ENCODE results near the gene TMEM214. TPM values are rescaled to one million over a fixed set of nuclear protein-coding genes. Genes with fewer than 3 reads are reported as not detected.

The TMEM214 gene
- total RNA-seq, 1 experiment from 2014 or later = 85.0 TPM

GRCh38 chr2:27082773-27083409, 50.1 kb downstream of the TMEM214 start:
- CTCF ChIA-PET = interaction anchor here (1.0 to 2.1 kb wide), 3 partner anchors 11 to 33 kb away, joined by 4 to 19 read pairs (median 5); partner anchors contain the start of gene OST4
- POLR2A ChIA-PET = no interaction called here
- no peak overlapping the region for H3K27ac Mint-ChIP-seq (ENCODE audit: unreplicated experiment)
- no peak for DNase-seq
- no peak for TF ChIP-seq CTCF (IDR thresholded peaks at IDR 0.05; ENCODE audit: insufficient read depth in 1 of 2, low read depth in 1 of 2, low read length in 1 of 2, severe bottlenecking in 1 of 2, unreplicated experiment in 1 of 2)
- intact Hi-C loops (cut with micrococcal nuclease; ENCODE audit: unreplicated experiment) = no loop called here
- H3K36me3 ChIP-seq (ENCODE audit: control insufficient read depth, insufficient read depth, low read length) = no peaks in the 10 kb centered on the region
- no TSS peak for BruUV-seq (replicated peaks)
- no peaks in the 10 kb centered on the region for H3K9me3 Mint-ChIP-seq (ENCODE audit: unreplicated experiment)
- no peak overlapping the region for H3K4me3 Mint-ChIP-seq (ENCODE audit: unreplicated experiment)
- H3K4me3 ChIP-seq (ENCODE audit: low read depth, low read length) = no peak overlapping the region
- H3K4me1 Mint-ChIP-seq (ENCODE audit: low read depth, unreplicated experiment) = peaks cover 21% of the 10 kb centered on the region
- H3K27me3 Mint-ChIP-seq (ENCODE audit: insufficient read depth, unreplicated experiment) = peaks cover 2% of the 10 kb centered on the region
- H3K9me3 ChIP-seq = no peaks in the 10 kb centered on the region
- peaks cover 6% of the 10 kb centered on the region for H3K36me3 Mint-ChIP-seq (ENCODE audit: insufficient read depth, unreplicated experiment)
- H3K4me1 ChIP-seq = peaks cover 7% of the 10 kb centered on the region
- H3K27me3 ChIP-seq (replicated peaks; ENCODE audit: control insufficient read depth, insufficient read depth, low read length) = no peaks in the 10 kb centered on the region

GRCh38 chr2:27083410-27084296, 50.9 kb downstream of the TMEM214 start:
- no peaks in the 10 kb centered on the region for H3K36me3 ChIP-seq (ENCODE audit: control insufficient read depth, insufficient read depth, low read length)
- no peak overlapping the region for H3K4me3 Mint-ChIP-seq (ENCODE audit: unreplicated experiment)
- peaks cover 21% of the 10 kb centered on the region for H3K4me1 Mint-ChIP-seq (ENCODE audit: low read depth, unreplicated experiment)
- H3K27me3 Mint-ChIP-seq (ENCODE audit: insufficient read depth, unreplicated experiment) = no peaks in the 10 kb centered on the region
- intact Hi-C loops (cut with micrococcal nuclease; ENCODE audit: unreplicated experiment) = no loop called here
- no peaks in the 10 kb centered on the region for H3K9me3 ChIP-seq
- TF ChIP-seq CTCF (IDR thresholded peaks at IDR 0.05; ENCODE audit: insufficient read depth in 1 of 2, low read depth in 1 of 2, low read length in 1 of 2, severe bottlenecking in 1 of 2, unreplicated experiment in 1 of 2) = no peak
- DNase-seq = no peak
- H3K27me3 ChIP-seq (replicated peaks; ENCODE audit: control insufficient read depth, insufficient read depth, low read length) = no peaks in the 10 kb centered on the region
- H3K4me1 ChIP-seq = peaks cover 7% of the 10 kb centered on the region
- H3K4me3 ChIP-seq (ENCODE audit: low read depth, low read length) = no peak overlapping the region
- CTCF ChIA-PET = interaction anchor here (0.5 to 1.0 kb wide), 3 partner anchors 33 to 242 kb away, joined by 3 to 5 read pairs (median 4); no protein-coding TSS in a partner anchor
- peaks cover 6% of the 10 kb centered on the region for H3K36me3 Mint-ChIP-seq (ENCODE audit: insufficient read depth, unreplicated experiment)
- POLR2A ChIA-PET = interaction anchor here (0.8 kb wide), 1 partner anchor 12 kb away, joined by 3 read pairs; the partner anchor contains the start of gene OST4
- H3K27ac Mint-ChIP-seq (ENCODE audit: unreplicated experiment) = no peak overlapping the region
- no TSS peak for BruUV-seq (replicated peaks)
- no peaks in the 10 kb centered on the region for H3K9me3 Mint-ChIP-seq (ENCODE audit: unreplicated experiment)

- Histone ChIP-seq H3K27me3 (replicated peaks; ENCODE audit: control insufficient read depth, insufficient read depth, low read length) (no peaks in the 10 kb centered on the region), H3K36me3 (ENCODE audit: control insufficient read depth, insufficient read depth, low read length) (no peaks in the 10 kb centered on the region), H3K4me1 (peaks cover 7% of the 10 kb centered on the region), H3K4me3 (ENCODE audit: low read depth, low read length) (no peak overlapping the region), H3K9me3 (no peaks in the 10 kb centered on the region)
- H3K36me3 Mint-ChIP-seq (ENCODE audit: insufficient read depth, unreplicated experiment) = peaks cover 6% of the 10 kb centered on the region
- BruUV-seq (replicated peaks) = no TSS peak
- CTCF ChIA-PET = interaction anchor here (0.5 to 1.0 kb wide), 3 partner anchors 13 to 243 kb away, joined by 3 to 5 read pairs (median 3); partner anchors contain the start of gene OST4
- H3K4me1 Mint-ChIP-seq (ENCODE audit: low read depth, unreplicated experiment) = peaks cover 21% of the 10 kb centered on the region
- DNase-seq = no peak
- H3K9me3 Mint-ChIP-seq (ENCODE audit: unreplicated experiment) = no peaks in the 10 kb centered on the region
- no peaks in the 10 kb centered on the region for H3K27me3 Mint-ChIP-seq (ENCODE audit: insufficient read depth, unreplicated experiment)
- H3K4me3 Mint-ChIP-seq (ENCODE audit: unreplicated experiment) = no peak overlapping the region
- intact Hi-C loops (cut with micrococcal nuclease; ENCODE audit: unreplicated experiment) = loop anchor here (1.0 kb wide), 1 partner anchor 123 kb away; no protein-coding TSS in a partner anchor
- POLR2A ChIA-PET = no interaction called here
- no peak for TF ChIP-seq CTCF (IDR thresholded peaks at IDR 0.05; ENCODE audit: insufficient read depth in 1 of 2, low read depth in 1 of 2, low read length in 1 of 2, severe bottlenecking in 1 of 2, unreplicated experiment in 1 of 2)
- no peak overlapping the region for H3K27ac Mint-ChIP-seq (ENCODE audit: unreplicated experiment)
These were observed 51.7 kb downstream of the TMEM214 start for GRCh38 chr2:27084297-27085061.

Data from Caco-2 (cell line).